ENCODE results near the gene SCN9A. TPM values are rescaled to one million over a fixed set of nuclear protein-coding genes. Genes with fewer than 3 reads are reported as not detected.
"Not testable (repeated sequence)": the region's sequence is repeated elsewhere in the genome, so short reads cannot be mapped to it uniquely, and the experiment has no call there.

The SCN9A gene
- total RNA-seq, 1 experiment from 2014 or later: not detected

DNA sequence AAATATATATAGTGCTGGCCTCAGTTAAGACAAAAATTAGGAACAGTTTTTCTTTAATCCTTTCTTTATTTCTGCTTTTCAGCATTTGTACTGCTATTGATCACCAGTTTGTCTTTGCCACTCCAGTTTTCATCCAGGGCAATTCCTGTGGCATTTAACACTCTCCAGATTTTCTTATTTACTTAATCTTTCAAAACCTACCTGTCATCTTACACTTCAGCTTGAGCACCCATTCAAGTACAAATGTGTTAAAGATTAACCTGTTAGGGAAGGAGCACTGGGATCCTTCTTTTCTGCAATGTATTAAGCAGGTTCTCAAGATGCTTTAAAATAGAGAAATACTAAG lies 146.1 kb downstream of the SCN9A start:
- Histone ChIP-seq H3K4me3 (ENCODE audit: low read length) (no peak overlapping the region), H3K9me3 (ENCODE audit: low read length) (no peaks in the 10 kb centered on the region), H3K9ac (ENCODE audit: low read length) (no peak overlapping the region), H3K79me2 (ENCODE audit: low read length) (no peaks in the 10 kb centered on the region), H4K20me1 (ENCODE audit: insufficient read depth, low read depth, low read length) (no peaks in the 10 kb centered on the region), H3K27me3 (ENCODE audit: low read length) (no peaks in the 10 kb centered on the region), H3K4me2 (ENCODE audit: low read depth, low read length, poor library complexity, severe bottlenecking) (no peak overlapping the region), H2AFZ (ENCODE audit: low read length) (no peak overlapping the region), H3K36me3 (ENCODE audit: insufficient read depth, low read length) (no peaks in the 10 kb centered on the region), H3K9me2 (replicated peaks; ENCODE audit: insufficient read depth, low read length) (no peaks in the 10 kb centered on the region), H3K4me1 (ENCODE audit: low read length) (no peaks in the 10 kb centered on the region), H3K27ac (ENCODE audit: low read length) (no peak overlapping the region)
- no peak for DNase-seq

GRCh38 chr2:166224197-166224596 lies 151.5 kb downstream of the SCN9A start:
- Histone ChIP-seq H3K79me2 (ENCODE audit: low read length) (no peaks in the 10 kb centered on the region), H3K36me3 (ENCODE audit: insufficient read depth, low read length) (no peaks in the 10 kb centered on the region), H3K27ac (ENCODE audit: low read length) (no peak overlapping the region), H3K27me3 (ENCODE audit: low read length) (no peaks in the 10 kb centered on the region), H4K20me1 (ENCODE audit: insufficient read depth, low read depth, low read length) (no peaks in the 10 kb centered on the region), H3K9ac (ENCODE audit: low read length) (no peak overlapping the region), H2AFZ (ENCODE audit: low read length) (no peak overlapping the region), H3K4me3 (ENCODE audit: low read length) (no peak overlapping the region), H3K4me2 (ENCODE audit: low read depth, low read length, poor library complexity, severe bottlenecking) (no peak overlapping the region), H3K4me1 (ENCODE audit: low read length) (no peaks in the 10 kb centered on the region), H3K9me3 (ENCODE audit: low read length) (no peaks in the 10 kb centered on the region), H3K9me2 (replicated peaks; ENCODE audit: insufficient read depth, low read length) (no peaks in the 10 kb centered on the region)
- DNase-seq: no peak

- Histone ChIP-seq H3K4me2 (ENCODE audit: low read depth, low read length, poor library complexity, severe bottlenecking) (no peak overlapping the region), H3K27ac (ENCODE audit: low read length) (no peak overlapping the region), H2AFZ (ENCODE audit: low read length) (no peak overlapping the region), H4K20me1 (ENCODE audit: insufficient read depth, low read depth, low read length) (no peaks in the 10 kb centered on the region), H3K27me3 (ENCODE audit: low read length) (no peaks in the 10 kb centered on the region), H3K36me3 (ENCODE audit: insufficient read depth, low read length) (no peaks in the 10 kb centered on the region), H3K9me2 (replicated peaks; ENCODE audit: insufficient read depth, low read length) (no peaks in the 10 kb centered on the region), H3K79me2 (ENCODE audit: low read length) (no peaks in the 10 kb centered on the region), H3K4me3 (ENCODE audit: low read length) (no peak overlapping the region), H3K9ac (ENCODE audit: low read length) (no peak overlapping the region), H3K9me3 (ENCODE audit: low read length) (no peaks in the 10 kb centered on the region), H3K4me1 (ENCODE audit: low read length) (no peaks in the 10 kb centered on the region)
- DNase-seq: no peak
These were observed 152.4 kb downstream of the SCN9A start for GRCh38 chr2:166223298-166223697.

DNA sequence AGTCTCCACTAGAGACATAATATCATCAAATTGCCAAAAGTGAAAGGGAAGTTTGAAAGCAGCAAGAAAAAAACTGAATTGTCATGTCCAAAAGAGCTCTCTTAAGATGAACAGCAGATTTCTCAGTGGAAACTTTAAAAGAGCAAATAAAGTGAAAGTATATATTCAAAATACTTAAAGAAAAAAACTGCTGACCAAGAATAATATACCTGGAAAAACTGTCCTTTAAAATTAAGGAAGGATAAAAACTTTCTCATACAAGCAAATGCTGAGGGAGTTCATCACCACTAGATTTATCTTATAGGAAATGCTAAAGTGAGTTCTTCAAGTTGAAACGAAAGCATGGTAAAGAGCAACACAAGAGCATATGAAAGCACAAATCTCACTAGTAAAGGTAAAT lies 164.7 kb downstream of the SCN9A start:
- Histone ChIP-seq H3K9ac (ENCODE audit: low read length) (no peak overlapping the region), H2AFZ (ENCODE audit: low read length) (no peak overlapping the region), H3K4me3 (ENCODE audit: low read length) (no peak overlapping the region), H3K4me1 (ENCODE audit: low read length) (no peaks in the 10 kb centered on the region), H3K79me2 (ENCODE audit: low read length) (no peaks in the 10 kb centered on the region), H3K36me3 (ENCODE audit: insufficient read depth, low read length) (no peaks in the 10 kb centered on the region), H3K9me3 (ENCODE audit: low read length) (no peaks in the 10 kb centered on the region), H3K27me3 (ENCODE audit: low read length) (no peaks in the 10 kb centered on the region), H3K27ac (ENCODE audit: low read length) (no peak overlapping the region), H3K4me2 (ENCODE audit: low read depth, low read length, poor library complexity, severe bottlenecking) (no peak overlapping the region), H4K20me1 (ENCODE audit: insufficient read depth, low read depth, low read length) (no peaks in the 10 kb centered on the region), H3K9me2 (replicated peaks; ENCODE audit: insufficient read depth, low read length) (no peaks in the 10 kb centered on the region)
- no peak for DNase-seq

DNA sequence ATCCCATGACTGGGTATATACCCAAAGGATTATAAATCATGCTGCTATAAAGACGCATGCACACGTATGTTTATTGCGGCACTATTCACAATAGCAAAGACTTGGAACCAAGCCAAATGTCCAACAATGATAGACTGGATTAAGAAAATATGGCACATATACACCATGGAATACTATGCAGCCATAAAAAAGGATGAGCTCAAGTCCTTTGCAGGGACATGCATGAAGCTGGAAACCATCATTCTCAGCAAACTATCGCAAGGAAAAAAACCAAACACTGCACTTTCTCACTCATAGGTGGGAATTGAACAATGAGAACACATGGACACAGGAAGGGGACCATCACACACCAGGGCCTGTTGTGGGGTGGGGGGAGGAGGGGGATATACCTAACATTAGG lies 165.8 kb downstream of the SCN9A start:
- H3K27me3 ChIP-seq (ENCODE audit: low read length); H3K9me2 ChIP-seq (replicated peaks; ENCODE audit: insufficient read depth, low read length); H3K79me2 ChIP-seq (ENCODE audit: low read length); H4K20me1 ChIP-seq (ENCODE audit: insufficient read depth, low read depth, low read length); H3K4me1 ChIP-seq (ENCODE audit: low read length); H3K4me2 ChIP-seq (ENCODE audit: low read depth, low read length, poor library complexity, severe bottlenecking); H3K9ac ChIP-seq (ENCODE audit: low read length); H3K36me3 ChIP-seq (ENCODE audit: insufficient read depth, low read length); H3K9me3 ChIP-seq (ENCODE audit: low read length); H3K4me3 ChIP-seq (ENCODE audit: low read length); H3K27ac ChIP-seq (ENCODE audit: low read length); H2AFZ ChIP-seq (ENCODE audit: low read length); DNase-seq: not testable (repeated sequence)

DNA sequence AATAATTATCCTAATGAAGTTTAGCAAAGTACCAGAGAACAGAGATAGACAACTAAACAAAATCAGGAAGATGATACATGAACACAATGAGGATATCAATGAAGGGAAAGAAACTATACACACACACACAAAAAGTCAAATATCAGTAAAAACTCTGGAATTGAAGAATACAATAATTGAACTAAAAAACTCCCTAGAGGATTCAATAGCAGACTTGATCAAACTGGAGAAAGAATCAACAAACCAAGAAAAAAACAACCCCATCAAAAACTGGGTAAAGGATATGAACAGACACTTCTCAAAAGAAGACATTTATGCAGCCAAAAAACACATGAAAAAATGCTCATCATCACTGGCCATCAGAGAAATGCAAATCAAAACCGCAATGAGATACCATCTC lies 166.4 kb downstream of the SCN9A start:
- not testable (repeated sequence) for H3K27me3 ChIP-seq (ENCODE audit: low read length); H3K4me2 ChIP-seq (ENCODE audit: low read depth, low read length, poor library complexity, severe bottlenecking); H3K36me3 ChIP-seq (ENCODE audit: insufficient read depth, low read length)

DNA sequence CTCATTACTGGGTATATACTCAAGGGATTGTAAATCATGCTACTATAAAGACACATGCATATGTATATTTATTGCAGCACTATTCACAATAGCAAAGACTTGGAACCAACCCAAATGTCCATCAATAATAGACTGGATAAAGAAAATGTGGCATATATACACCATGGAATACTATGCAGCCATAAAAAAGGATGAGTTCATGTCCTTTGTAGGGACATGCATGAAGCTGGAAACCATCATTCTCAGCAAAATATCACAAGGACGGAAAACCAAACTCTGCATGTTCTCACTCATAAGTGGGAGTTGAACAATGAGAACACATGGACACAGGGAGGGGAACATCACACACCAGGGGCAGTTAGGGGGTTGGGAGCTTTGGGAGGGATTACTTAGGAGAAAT lies 169.6 kb downstream of the SCN9A start:
- H3K9me2 ChIP-seq (replicated peaks; ENCODE audit: insufficient read depth, low read length); H3K27ac ChIP-seq (ENCODE audit: low read length); H3K79me2 ChIP-seq (ENCODE audit: low read length); H3K4me2 ChIP-seq (ENCODE audit: low read depth, low read length, poor library complexity, severe bottlenecking); H3K9me3 ChIP-seq (ENCODE audit: low read length); H3K36me3 ChIP-seq (ENCODE audit: insufficient read depth, low read length); H3K27me3 ChIP-seq (ENCODE audit: low read length); DNase-seq; H3K9ac ChIP-seq (ENCODE audit: low read length); H3K4me1 ChIP-seq (ENCODE audit: low read length); H2AFZ ChIP-seq (ENCODE audit: low read length); H4K20me1 ChIP-seq (ENCODE audit: insufficient read depth, low read depth, low read length); H3K4me3 ChIP-seq (ENCODE audit: low read length): not testable (repeated sequence)

More for the DNA sequence above, 166.4 kb downstream of the SCN9A start:
- DNase-seq; H3K79me2 ChIP-seq (ENCODE audit: low read length); H3K9ac ChIP-seq (ENCODE audit: low read length); H3K27ac ChIP-seq (ENCODE audit: low read length); H4K20me1 ChIP-seq (ENCODE audit: insufficient read depth, low read depth, low read length); H3K4me1 ChIP-seq (ENCODE audit: low read length); H3K9me3 ChIP-seq (ENCODE audit: low read length); H2AFZ ChIP-seq (ENCODE audit: low read length); H3K4me3 ChIP-seq (ENCODE audit: low read length); H3K9me2 ChIP-seq (replicated peaks; ENCODE audit: insufficient read depth, low read length): not testable (repeated sequence)

- no peak overlapping the region for H3K27ac ChIP-seq (ENCODE audit: low read length)
- H3K4me2 ChIP-seq (ENCODE audit: low read depth, low read length, poor library complexity, severe bottlenecking): no peak overlapping the region
- H3K79me2 ChIP-seq (ENCODE audit: low read length): no peaks in the 10 kb centered on the region
- H3K36me3 ChIP-seq (ENCODE audit: insufficient read depth, low read length): no peaks in the 10 kb centered on the region
- no peaks in the 10 kb centered on the region for H3K9me2 ChIP-seq (replicated peaks; ENCODE audit: insufficient read depth, low read length)
- H4K20me1 ChIP-seq (ENCODE audit: insufficient read depth, low read depth, low read length): no peaks in the 10 kb centered on the region
- H3K27me3 ChIP-seq (ENCODE audit: low read length): no peaks in the 10 kb centered on the region
- no peak overlapping the region for H2AFZ ChIP-seq (ENCODE audit: low read length)
- H3K9me3 ChIP-seq (ENCODE audit: low read length): no peaks in the 10 kb centered on the region
- no peaks in the 10 kb centered on the region for H3K4me1 ChIP-seq (ENCODE audit: low read length)
- no peak overlapping the region for H3K9ac ChIP-seq (ENCODE audit: low read length)
- no peak overlapping the region for H3K4me3 ChIP-seq (ENCODE audit: low read length)
- no peak for DNase-seq
These were observed 173.0 kb downstream of the SCN9A start for GRCh38 chr2:166202778-166203177.

DNA sequence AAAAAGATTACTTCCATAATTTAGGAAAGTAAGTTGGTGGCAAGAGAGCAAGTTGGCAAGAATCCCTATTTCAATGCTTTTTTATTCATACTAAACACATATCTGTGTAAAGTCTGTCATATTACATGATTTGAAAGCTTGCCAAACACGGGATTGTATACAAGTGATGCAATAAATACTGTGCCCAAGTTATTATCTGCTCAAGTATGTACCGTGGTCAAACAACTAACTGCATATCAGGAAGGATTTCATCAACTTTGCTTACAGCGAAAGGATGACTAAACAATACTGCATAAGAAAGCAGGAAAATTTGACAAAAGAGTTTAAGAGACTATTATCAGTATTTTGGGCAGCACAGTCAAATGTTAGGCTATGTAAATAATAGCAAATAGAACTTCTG lies 178.3 kb downstream of the SCN9A start:
- H2AFZ ChIP-seq (ENCODE audit: low read length): no peak overlapping the region
- no peaks in the 10 kb centered on the region for H3K36me3 ChIP-seq (ENCODE audit: insufficient read depth, low read length)
- no peaks in the 10 kb centered on the region for H3K9me3 ChIP-seq (ENCODE audit: low read length)
- H3K9me2 ChIP-seq (replicated peaks; ENCODE audit: insufficient read depth, low read length): no peaks in the 10 kb centered on the region
- no peaks in the 10 kb centered on the region for H3K27me3 ChIP-seq (ENCODE audit: low read length)
- H3K4me1 ChIP-seq (ENCODE audit: low read length): no peaks in the 10 kb centered on the region
- no peaks in the 10 kb centered on the region for H3K79me2 ChIP-seq (ENCODE audit: low read length)
- DNase-seq: no peak
- H3K9ac ChIP-seq (ENCODE audit: low read length): no peak overlapping the region
- H3K4me3 ChIP-seq (ENCODE audit: low read length): no peak overlapping the region
- H3K27ac ChIP-seq (ENCODE audit: low read length): no peak overlapping the region
- no peak overlapping the region for H3K4me2 ChIP-seq (ENCODE audit: low read depth, low read length, poor library complexity, severe bottlenecking)
- no peaks in the 10 kb centered on the region for H4K20me1 ChIP-seq (ENCODE audit: insufficient read depth, low read depth, low read length)

All from Karpas-422 (cell line).